Astrocyte of the cerebellum (primary cell): Measurements from ENCODE around the gene KIF12.

Experiments
- DNase-seq: peaks from one replicate; pipeline ENCODE4 v3.0.0-alpha.2; 2011; ENCODE audit warnings: low read depth
- H3K4me3 ChIP-seq: 2 replicates; pipeline ENCODE4 v1.5.1; 2011; ENCODE audit warnings: mild to moderate bottlenecking, low read depth, low read length, moderate library complexity
- in situ Hi-C: cut with HindIII; loops from 2 replicates; pipeline ENCODE4 v1.10.0; 2017; ENCODE audit warnings: low sequenced_read_pairs
- TF ChIP-seq, protein P1 (sequence below): IDR thresholded peaks from 2 replicates; pipeline ENCODE4 v1.5.1; 2012; ENCODE audit warnings: low read length, low read depth, moderate library complexity, mild to moderate bottlenecking; ENCODE audit errors: missing control alignments

KIF12 gene

DNA sequence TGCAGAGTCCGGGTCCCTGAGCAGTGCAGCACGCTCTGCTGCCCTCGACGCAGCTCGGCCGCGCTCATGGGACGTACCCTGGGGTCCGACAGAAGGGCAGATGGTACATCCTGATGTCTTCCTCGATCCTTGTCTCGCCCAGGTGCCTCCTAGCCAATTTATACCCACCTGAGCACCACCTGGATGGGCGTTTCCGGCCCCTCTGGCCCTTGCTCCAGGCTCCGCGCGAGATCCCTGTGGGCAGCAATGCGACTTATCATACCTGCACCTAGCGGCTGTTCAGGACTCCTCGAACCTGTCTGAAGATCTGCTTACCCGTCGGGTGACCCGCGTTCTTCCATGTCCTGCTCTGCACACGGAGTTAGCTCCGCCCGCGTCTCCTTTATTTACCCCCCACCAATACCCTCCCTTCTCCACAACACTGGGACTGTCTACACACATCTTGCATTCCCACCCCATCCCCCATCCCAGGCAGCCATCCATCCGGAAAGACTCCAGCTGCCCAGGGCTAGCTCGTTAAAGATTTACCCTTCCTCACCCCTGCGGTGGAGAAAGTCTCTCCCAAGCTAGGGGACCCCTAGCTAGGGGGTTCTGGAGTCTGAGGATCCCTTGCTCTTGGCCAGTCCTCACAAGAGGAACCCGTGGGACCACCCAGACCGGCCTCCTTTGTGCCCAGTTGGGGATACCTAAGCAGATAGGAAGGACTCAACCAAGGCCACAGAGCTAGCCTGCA lies at the start of gene KIF12:
TSS of gene KIF12 (minus strand) at position 357 of the 733 bp plus-strand sequence. CDS start at position 341, 16 bp downstream.
- no peak for DNase-seq
- peak within 1 kb of the TSS; percentile 38 for H3K4me3 ChIP-seq
- in situ Hi-C loops, result loop anchor here (5.0 kb wide), 1 partner anchor 93 kb away; no protein-coding TSS in a partner anchor

DNA sequence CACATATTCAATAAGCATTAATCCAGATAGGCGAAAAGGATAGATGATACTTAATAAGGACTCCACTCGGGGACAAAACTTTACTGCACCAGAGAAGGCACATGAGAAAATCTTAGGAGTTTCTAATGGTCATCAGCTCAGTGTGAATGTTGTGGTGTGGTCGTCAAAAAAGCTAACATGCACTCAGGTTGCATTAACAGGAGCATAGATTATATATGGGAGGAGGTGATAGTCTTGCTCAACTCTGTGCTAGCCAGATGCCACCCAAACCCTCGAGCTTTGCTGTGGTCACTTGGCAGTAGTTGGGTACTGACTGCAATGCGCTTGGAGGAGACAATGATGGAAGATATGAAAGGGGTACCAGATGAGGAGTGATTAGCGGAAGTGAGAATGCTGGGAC lies 47.6 kb upstream of the KIF12 start:
- no peak overlapping the region for H3K4me3 ChIP-seq
- no peak for DNase-seq
- in situ Hi-C loops, result no loop called here
- TF ChIP-seq, protein P1, sequence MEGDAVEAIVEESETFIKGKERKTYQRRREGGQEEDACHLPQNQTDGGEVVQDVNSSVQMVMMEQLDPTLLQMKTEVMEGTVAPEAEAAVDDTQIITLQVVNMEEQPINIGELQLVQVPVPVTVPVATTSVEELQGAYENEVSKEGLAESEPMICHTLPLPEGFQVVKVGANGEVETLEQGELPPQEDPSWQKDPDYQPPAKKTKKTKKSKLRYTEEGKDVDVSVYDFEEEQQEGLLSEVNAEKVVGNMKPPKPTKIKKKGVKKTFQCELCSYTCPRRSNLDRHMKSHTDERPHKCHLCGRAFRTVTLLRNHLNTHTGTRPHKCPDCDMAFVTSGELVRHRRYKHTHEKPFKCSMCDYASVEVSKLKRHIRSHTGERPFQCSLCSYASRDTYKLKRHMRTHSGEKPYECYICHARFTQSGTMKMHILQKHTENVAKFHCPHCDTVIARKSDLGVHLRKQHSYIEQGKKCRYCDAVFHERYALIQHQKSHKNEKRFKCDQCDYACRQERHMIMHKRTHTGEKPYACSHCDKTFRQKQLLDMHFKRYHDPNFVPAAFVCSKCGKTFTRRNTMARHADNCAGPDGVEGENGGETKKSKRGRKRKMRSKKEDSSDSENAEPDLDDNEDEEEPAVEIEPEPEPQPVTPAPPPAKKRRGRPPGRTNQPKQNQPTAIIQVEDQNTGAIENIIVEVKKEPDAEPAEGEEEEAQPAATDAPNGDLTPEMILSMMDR, result no peak

More for the DNA sequence above, at the start of gene KIF12:
- TF ChIP-seq, protein P1, result no peak

DNA sequence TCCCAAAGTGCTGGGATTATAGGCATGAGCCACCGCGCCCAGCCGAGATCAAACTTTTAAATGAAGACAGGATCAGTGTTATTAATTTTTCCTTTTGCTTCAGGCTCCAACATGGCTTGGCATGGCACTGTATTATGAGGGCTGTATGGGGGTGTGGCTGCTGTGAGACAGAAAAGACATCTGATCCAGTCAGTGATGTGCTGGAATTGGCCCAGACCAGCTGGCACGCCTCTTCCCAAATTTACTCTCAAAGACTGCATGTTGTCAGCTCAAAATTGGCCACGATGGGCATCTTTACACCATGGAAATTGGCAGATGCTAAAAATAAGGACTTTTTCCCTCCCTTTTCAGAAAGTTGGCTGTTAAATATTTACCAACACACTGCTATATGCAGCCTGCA lies 44.1 kb upstream of the KIF12 start:
- no peak overlapping the region for H3K4me3 ChIP-seq
- DNase-seq, result no peak
- TF ChIP-seq, protein P1, result no peak
- in situ Hi-C loops, result no loop called here

DNA sequence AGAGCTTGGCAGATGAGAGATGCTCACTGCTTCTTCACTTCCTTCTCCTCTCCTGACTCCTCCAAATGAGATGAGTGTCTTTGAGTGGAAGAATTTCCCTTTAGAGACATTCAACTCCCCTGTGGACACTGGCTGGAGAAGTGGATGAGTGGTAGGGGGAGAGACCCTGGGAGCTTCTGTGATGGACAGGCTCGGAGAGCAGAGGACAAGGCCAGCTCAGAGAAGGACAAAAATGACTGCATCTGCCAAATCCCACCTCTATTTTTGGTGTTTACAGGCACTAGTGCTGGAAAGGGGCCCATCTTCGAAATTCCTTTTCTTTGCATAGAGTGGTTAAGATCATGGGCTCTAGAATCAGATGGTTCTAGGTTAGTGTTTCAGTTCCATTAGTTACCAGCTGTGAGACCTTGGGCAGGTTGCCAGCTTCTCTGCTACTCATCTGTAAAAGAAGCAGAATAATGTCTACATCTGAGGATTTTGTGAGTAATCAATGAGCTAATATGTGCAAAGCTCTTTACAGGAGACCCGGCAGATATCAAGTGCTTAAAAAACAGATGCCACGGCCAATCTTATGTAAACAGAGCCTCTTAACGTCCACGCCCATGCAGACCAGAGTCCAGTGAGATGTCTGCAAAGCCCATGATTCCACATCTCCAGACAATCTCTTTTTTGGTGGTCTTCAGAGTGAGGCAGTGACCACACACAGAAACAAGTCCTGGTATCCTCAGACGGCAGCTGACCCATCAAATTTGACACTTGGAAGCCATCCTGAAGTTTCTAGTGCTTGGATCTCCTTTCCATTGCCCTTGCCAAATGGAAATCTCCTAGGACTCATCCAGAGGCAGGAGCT lies 42.7 kb upstream of the KIF12 start:
- TF ChIP-seq, protein P1, result no peak
- in situ Hi-C loops, result no loop called here
- H3K4me3 ChIP-seq, result no peak overlapping the region
- DNase-seq, result no peak

DNA sequence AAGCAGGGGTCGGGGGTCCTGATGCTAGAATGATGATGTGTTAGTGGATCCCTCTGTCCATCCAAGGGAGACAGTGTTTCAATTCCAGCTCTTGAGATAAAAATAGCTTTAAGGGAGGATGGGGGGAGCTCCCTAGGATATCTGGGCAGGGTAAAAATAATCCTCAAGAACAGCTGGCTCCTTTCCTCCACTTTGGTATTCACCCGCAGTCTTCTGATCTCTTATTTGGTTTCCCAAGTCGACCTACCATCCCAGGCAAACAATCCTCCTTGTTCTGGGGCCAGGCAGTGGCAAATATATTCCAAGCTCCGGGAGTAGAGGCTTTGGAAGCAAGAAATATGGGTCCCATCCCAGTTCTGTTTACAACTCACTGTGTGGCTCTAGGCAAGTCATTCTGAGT lies 41.8 kb upstream of the KIF12 start:
- H3K4me3 ChIP-seq, result no peak overlapping the region
- DNase-seq, result no peak
- in situ Hi-C loops, result no loop called here
- TF ChIP-seq, protein P1, result no peak

DNA sequence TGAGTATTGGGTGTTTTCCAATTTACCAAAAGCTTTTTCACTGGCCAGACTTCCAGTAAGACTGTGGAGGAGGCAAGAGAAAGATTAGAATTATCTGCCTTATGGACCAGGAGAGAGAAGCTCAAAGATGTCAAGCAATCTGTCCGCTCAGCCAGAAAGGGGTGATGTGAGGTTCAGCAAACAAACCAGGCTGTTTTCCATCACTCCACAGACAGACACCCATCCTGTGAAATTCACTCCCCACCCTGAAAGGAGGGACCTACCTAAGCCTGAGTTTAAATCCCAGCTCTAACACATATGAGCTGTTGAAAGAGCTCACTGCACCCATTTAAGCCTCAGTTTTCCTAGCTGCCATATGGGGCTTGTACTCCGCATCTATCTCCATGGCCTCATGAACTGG lies 41.3 kb upstream of the KIF12 start:
- in situ Hi-C loops, result no loop called here
- H3K4me3 ChIP-seq, result no peak overlapping the region
- TF ChIP-seq, protein P1, result no peak
- DNase-seq, result no peak
